ENCODE results near the gene CHCHD6. TPM values are rescaled to one million over a fixed set of nuclear protein-coding genes. Genes with fewer than 3 reads are reported as not detected.

CHCHD6 gene
- total RNA-seq, 1 donor from 2014 or later: 38.2 TPM

- TF ChIP-seq, protein P1, sequence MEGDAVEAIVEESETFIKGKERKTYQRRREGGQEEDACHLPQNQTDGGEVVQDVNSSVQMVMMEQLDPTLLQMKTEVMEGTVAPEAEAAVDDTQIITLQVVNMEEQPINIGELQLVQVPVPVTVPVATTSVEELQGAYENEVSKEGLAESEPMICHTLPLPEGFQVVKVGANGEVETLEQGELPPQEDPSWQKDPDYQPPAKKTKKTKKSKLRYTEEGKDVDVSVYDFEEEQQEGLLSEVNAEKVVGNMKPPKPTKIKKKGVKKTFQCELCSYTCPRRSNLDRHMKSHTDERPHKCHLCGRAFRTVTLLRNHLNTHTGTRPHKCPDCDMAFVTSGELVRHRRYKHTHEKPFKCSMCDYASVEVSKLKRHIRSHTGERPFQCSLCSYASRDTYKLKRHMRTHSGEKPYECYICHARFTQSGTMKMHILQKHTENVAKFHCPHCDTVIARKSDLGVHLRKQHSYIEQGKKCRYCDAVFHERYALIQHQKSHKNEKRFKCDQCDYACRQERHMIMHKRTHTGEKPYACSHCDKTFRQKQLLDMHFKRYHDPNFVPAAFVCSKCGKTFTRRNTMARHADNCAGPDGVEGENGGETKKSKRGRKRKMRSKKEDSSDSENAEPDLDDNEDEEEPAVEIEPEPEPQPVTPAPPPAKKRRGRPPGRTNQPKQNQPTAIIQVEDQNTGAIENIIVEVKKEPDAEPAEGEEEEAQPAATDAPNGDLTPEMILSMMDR (conservative IDR thresholded peaks at IDR 0.05; ENCODE audit: low read depth, low read length): no peak
These were observed 223.3 kb downstream of the CHCHD6 start for GRCh38 chr3:126927401-126927750.

DNA sequence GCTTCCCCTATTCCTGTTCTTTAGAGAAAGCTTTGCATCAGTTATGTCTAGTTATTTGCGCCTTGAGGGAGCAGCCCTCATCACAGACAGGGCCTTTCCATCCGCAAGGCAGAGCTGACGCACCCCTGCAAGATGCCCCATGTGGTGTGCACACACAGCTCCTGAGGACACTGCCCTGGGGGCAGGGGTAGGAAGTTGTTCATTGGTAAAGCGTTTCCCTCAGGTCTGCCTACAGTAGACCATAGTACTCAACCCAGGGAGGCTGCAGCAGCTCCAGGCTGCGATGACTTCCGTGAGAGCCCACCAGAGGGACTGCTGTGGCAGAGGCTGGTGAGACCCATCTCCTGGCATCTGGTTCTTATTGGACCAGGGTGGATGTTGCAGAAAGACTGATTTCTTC is 223.8 kb downstream of the CHCHD6 start:
- no peak for DNase-seq (ENCODE audit: low read depth)
- TF ChIP-seq, protein P1 (conservative IDR thresholded peaks at IDR 0.05; ENCODE audit: low read depth, low read length): no peak
- H3K4me3 ChIP-seq (ENCODE audit: low read depth, low read length): no peak overlapping the region

More at GRCh38 chr3:126927401-126927750, 223.3 kb downstream of the CHCHD6 start:
- no peak overlapping the region for H3K4me3 ChIP-seq (ENCODE audit: low read depth, low read length)
- DNase-seq (ENCODE audit: low read depth): no peak

DNA sequence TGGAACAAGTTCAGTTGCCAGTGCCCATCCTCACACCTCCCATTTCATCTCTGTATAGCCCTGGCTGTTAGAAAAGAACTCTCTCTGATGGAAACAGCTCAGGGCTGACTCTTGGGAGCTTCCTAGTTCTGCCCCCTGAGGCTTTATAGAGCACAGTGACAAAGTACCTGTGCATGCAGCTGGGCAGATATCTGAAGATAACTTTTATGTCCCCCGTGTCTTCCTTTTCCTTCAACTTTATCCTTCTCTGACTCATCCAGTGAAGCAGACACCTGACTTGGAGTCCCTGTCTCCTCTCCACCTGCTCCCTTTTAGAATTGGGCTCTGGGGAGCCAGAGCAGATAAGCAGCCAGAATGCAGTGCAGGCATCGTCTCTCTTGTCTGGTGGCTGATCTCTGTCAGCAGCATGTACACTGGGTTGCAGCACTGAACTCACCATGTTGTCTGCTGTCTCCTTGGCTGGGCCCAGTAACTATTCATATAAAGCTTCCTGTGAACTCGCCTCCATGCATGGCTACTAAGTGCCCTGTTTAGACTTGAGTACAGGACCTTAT is 225.0 kb downstream of the CHCHD6 start:
- TF ChIP-seq, protein P1 (conservative IDR thresholded peaks at IDR 0.05; ENCODE audit: low read depth, low read length): no peak

DNA sequence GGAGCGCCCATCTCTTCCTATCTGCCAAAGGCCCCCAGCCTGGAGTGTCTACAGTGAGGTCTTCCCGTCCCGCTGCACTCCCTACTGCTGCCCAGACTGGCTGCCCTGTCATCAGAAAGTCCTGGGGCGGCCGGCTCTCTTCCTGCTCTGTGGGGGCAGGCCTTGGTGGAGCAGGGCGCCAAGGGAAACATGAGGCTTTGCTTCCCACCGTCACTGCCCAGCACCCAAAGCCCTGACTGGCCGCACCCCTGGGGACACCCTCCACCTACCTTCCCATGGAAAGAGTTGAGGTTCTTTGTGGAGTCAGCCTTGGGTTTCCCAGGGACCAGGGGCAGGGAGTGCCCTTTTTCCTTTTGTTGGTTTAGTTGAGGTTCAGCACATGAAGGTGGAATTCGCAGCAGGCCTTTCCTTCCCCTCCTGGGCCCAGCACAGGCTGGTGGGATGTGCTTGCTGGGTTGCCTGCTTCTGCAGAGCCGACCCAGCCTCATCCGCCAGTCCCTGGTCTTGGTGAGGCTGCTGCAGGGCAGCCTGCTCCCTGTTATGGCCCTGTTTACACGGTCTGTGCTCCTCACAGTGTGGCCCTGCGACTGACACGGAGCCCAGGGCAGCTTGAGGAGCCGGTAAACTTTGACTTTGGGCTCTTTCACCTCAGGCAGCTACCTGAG is 227.0 kb downstream of the CHCHD6 start:
- TF ChIP-seq, protein P1 (conservative IDR thresholded peaks at IDR 0.05; ENCODE audit: low read depth, low read length): no peak

More for the DNA sequence above, 225.0 kb downstream of the CHCHD6 start:
- H3K4me3 ChIP-seq (ENCODE audit: low read depth, low read length): no peak overlapping the region
- DNase-seq (ENCODE audit: low read depth): no peak

GRCh38 chr3:126931806-126932187 is 227.8 kb downstream of the CHCHD6 start:
- H3K4me3 ChIP-seq (ENCODE audit: low read depth, low read length): no peak overlapping the region
- TF ChIP-seq, protein P1 (conservative IDR thresholded peaks at IDR 0.05; ENCODE audit: low read depth, low read length): no peak
- no peak for DNase-seq (ENCODE audit: low read depth)

More for the DNA sequence above, 227.0 kb downstream of the CHCHD6 start:
- DNase-seq (ENCODE audit: low read depth): no peak
- no peak overlapping the region for H3K4me3 ChIP-seq (ENCODE audit: low read depth, low read length)

DNA sequence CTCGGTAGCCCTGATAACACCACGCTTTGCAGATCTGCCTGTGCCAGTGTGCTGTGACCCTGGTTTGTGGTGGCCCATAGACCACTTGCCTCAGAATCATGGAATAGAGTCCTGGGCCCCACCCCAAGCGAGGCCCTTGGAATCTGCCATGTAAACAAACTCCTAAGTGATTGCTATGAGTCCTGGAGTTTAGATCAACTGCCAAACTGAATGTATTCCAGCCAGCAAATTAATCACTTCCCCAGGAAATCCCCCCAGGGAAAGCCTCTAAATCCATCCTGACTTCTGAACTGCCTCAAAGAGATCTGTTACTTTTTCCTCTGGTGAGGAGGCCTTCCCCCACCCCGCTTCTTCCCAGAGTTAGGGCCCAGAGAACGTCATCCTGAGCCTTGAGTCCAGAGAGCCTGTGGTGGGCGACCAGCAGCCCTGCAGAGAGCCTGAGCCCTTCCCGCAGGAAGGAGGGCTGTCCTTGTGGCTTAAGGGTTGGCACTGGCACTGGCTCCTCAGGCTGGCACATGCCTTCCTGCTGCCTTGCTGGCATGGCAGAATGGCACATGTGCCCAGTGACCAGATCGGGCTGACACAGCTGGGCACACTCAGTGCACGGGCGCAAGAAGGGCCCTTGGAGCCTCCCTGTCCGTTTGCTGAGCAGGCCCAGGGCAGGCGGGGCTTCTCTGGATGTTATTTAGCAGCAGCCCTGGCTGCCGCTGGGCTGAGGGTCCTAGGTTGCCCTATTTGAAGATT is 228.3 kb downstream of the CHCHD6 start:
- TF ChIP-seq, protein P1 (conservative IDR thresholded peaks at IDR 0.05; ENCODE audit: low read depth, low read length): no peak
- DNase-seq (ENCODE audit: low read depth): no peak
- no peak overlapping the region for H3K4me3 ChIP-seq (ENCODE audit: low read depth, low read length)
